GM08714 (cell line): Measurements from ENCODE around the gene AHRR.
A peak's percentile ranks its signal among the peaks of the same experiment; 100 is the strongest.

ENCODE experiments used
- H3K4me3 ChIP-seq: fragments of 200-500 bp; sonication (Bioruptor generic); 2 replicates; pipeline ENCODE4 v1.5.1; 2014; ENCODE audit warnings: mild to moderate bottlenecking, low read length, inconsistent platforms
- ZNF274 ChIP-seq: IDR thresholded peaks from 2 replicates; pipeline ENCODE4 v1.6.1; 2012; ENCODE audit warnings: mild to moderate bottlenecking, low read depth, low read length

Gene AHRR

GRCh38 chr5:370959-371810 is 49.7 kb downstream of the AHRR start:
- TF ChIP-seq ZNF274: no peak
- H3K4me3 ChIP-seq: no peak overlapping the region

- no peak overlapping the region for H3K4me3 ChIP-seq
- no peak for TF ChIP-seq ZNF274
These were observed 50.5 kb downstream of the AHRR start for GRCh38 chr5:371811-372555.

- no peak for TF ChIP-seq ZNF274
- peak overlapping the region; percentile 44; the same call in 1 of the 2 replicates for H3K4me3 ChIP-seq
These were observed 51.1 kb downstream of the AHRR start for GRCh38 chr5:372556-372995.

GRCh38 chr5:372996-373709 is 51.6 kb downstream of the AHRR start:
- H3K4me3 ChIP-seq: peak overlapping the region; percentile 44; the same call in 1 of the 2 replicates
- no peak for TF ChIP-seq ZNF274

GRCh38 chr5:373710-374602 is 52.4 kb downstream of the AHRR start:
- peak overlapping the region; percentile 54; the same call in 1 of the 2 replicates for H3K4me3 ChIP-seq
- no peak for TF ChIP-seq ZNF274

GRCh38 chr5:374631-375335 is 53.3 kb downstream of the AHRR start:
- H3K4me3 ChIP-seq: no peak overlapping the region; the same call in 1 of the 2 replicates

GRCh38 chr5:375336-375920 is 53.9 kb downstream of the AHRR start:
- TF ChIP-seq ZNF274: no peak
- H3K4me3 ChIP-seq: no peak overlapping the region

More at GRCh38 chr5:374631-375335, 53.3 kb downstream of the AHRR start:
- TF ChIP-seq ZNF274: no peak

- TF ChIP-seq ZNF274: no peak
- no peak overlapping the region for H3K4me3 ChIP-seq
These were observed 54.6 kb downstream of the AHRR start for GRCh38 chr5:375921-376798.

GRCh38 chr5:376799-377325 is 55.3 kb downstream of the AHRR start:
- TF ChIP-seq ZNF274: no peak
- H3K4me3 ChIP-seq: no peak overlapping the region

GRCh38 chr5:377326-377981 is 55.9 kb downstream of the AHRR start:
- no peak overlapping the region for H3K4me3 ChIP-seq
- TF ChIP-seq ZNF274: no peak

- TF ChIP-seq ZNF274: no peak
- no peak overlapping the region for H3K4me3 ChIP-seq
These were observed 56.9 kb downstream of the AHRR start for GRCh38 chr5:378301-378891.
